ENCODE results near the gene KLHL4. TPM values are rescaled to one million over a fixed set of nuclear protein-coding genes. Genes with fewer than 3 reads are reported as not detected.

KLHL4 gene
- total and polyA plus RNA-seq, 4 donors: 0.19 to 0.70 (median 0.46) TPM

DNA sequence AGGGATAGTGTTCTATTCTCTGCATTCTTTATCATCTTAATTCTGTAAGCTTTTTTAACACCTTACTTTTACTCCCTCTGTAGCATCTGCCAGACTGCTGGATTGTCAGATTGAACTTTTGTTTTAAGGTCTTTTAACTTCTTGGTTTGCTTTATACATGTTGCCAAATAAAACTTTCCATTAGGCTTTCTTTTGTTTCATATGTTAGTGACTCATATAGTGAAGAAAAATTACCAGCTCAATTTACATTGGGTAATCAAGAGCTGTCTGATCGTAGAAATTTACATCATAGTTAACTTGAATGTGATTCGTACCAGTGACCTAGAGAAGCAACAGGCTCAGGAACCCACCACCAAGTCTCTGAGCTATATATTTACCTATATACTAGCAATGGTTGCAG lies 28.5 kb upstream of the KLHL4 start:
- DNase-seq (ENCODE audit: low spot score): no peak
- WGBS: 74% methylated on average over 2 of the region's 2 CpGs
- no peak overlapping the region for H3K9ac ChIP-seq (ENCODE audit: low read depth in 1 of 2, low read length in 2 of 2)
- H3K27ac ChIP-seq (ENCODE audit: low read depth in 1 of 2, low read length in 2 of 2): no peak overlapping the region
- H3K4me3 ChIP-seq (ENCODE audit: low read depth in 1 of 3, low read length in 3 of 3): no peak overlapping the region
- H3K4me1 ChIP-seq (ENCODE audit: control insufficient read depth in 4 of 4, insufficient read depth in 4 of 4, low read length in 3 of 4): no peaks in the 10 kb centered on the region
- H3K36me3 ChIP-seq (ENCODE audit: control insufficient read depth in 4 of 4, insufficient read depth in 3 of 4, low read depth in 1 of 4, low read length in 3 of 4): no peaks in the 10 kb centered on the region
- no peaks in the 10 kb centered on the region for H3K9me3 ChIP-seq (ENCODE audit: control insufficient read depth in 4 of 4, low read length in 3 of 4)
- no peak for TF ChIP-seq TAF1 (conservative IDR thresholded peaks at IDR 0.05)
- TF ChIP-seq RAD21 (IDR thresholded peaks at IDR 0.05): no peak
- no peak for TF ChIP-seq GABPA (IDR thresholded peaks at IDR 0.05 in 1 of 2, conservative IDR thresholded peaks at IDR 0.05 in 1 of 2)
- TF ChIP-seq, protein P1, sequence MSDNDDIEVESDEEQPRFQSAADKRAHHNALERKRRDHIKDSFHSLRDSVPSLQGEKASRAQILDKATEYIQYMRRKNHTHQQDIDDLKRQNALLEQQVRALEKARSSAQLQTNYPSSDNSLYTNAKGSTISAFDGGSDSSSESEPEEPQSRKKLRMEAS (IDR thresholded peaks at IDR 0.05): no peak
- TF ChIP-seq, protein P2, sequence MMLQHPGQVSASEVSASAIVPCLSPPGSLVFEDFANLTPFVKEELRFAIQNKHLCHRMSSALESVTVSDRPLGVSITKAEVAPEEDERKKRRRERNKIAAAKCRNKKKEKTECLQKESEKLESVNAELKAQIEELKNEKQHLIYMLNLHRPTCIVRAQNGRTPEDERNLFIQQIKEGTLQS (IDR thresholded peaks at IDR 0.05): no peak
- no peak for TF ChIP-seq EGR1 (IDR thresholded peaks at IDR 0.05; ENCODE audit: low read depth in 2 of 2)
- no peak for TF ChIP-seq YY1 (IDR thresholded peaks at IDR 0.05)
- no peak for TF ChIP-seq RXRA (IDR thresholded peaks at IDR 0.05)
- TF ChIP-seq SP1 (IDR thresholded peaks at IDR 0.05): no peak
- TF ChIP-seq HNF4G (IDR thresholded peaks at IDR 0.05): no peak
- no peak for TF ChIP-seq NR2F2 (IDR thresholded peaks at IDR 0.05)
- TF ChIP-seq HNF4A (conservative IDR thresholded peaks at IDR 0.05): no peak
- TF ChIP-seq, protein P3, sequence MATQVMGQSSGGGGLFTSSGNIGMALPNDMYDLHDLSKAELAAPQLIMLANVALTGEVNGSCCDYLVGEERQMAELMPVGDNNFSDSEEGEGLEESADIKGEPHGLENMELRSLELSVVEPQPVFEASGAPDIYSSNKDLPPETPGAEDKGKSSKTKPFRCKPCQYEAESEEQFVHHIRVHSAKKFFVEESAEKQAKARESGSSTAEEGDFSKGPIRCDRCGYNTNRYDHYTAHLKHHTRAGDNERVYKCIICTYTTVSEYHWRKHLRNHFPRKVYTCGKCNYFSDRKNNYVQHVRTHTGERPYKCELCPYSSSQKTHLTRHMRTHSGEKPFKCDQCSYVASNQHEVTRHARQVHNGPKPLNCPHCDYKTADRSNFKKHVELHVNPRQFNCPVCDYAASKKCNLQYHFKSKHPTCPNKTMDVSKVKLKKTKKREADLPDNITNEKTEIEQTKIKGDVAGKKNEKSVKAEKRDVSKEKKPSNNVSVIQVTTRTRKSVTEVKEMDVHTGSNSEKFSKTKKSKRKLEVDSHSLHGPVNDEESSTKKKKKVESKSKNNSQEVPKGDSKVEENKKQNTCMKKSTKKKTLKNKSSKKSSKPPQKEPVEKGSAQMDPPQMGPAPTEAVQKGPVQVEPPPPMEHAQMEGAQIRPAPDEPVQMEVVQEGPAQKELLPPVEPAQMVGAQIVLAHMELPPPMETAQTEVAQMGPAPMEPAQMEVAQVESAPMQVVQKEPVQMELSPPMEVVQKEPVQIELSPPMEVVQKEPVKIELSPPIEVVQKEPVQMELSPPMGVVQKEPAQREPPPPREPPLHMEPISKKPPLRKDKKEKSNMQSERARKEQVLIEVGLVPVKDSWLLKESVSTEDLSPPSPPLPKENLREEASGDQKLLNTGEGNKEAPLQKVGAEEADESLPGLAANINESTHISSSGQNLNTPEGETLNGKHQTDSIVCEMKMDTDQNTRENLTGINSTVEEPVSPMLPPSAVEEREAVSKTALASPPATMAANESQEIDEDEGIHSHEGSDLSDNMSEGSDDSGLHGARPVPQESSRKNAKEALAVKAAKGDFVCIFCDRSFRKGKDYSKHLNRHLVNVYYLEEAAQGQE (IDR thresholded peaks at IDR 0.05): no peak
- TF ChIP-seq, protein P4, sequence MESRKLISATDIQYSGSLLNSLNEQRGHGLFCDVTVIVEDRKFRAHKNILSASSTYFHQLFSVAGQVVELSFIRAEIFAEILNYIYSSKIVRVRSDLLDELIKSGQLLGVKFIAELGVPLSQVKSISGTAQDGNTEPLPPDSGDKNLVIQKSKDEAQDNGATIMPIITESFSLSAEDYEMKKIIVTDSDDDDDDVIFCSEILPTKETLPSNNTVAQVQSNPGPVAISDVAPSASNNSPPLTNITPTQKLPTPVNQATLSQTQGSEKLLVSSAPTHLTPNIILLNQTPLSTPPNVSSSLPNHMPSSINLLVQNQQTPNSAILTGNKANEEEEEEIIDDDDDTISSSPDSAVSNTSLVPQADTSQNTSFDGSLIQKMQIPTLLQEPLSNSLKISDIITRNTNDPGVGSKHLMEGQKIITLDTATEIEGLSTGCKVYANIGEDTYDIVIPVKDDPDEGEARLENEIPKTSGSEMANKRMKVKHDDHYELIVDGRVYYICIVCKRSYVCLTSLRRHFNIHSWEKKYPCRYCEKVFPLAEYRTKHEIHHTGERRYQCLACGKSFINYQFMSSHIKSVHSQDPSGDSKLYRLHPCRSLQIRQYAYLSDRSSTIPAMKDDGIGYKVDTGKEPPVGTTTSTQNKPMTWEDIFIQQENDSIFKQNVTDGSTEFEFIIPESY (IDR thresholded peaks at IDR 0.05): no peak
- TF ChIP-seq, protein P5, sequence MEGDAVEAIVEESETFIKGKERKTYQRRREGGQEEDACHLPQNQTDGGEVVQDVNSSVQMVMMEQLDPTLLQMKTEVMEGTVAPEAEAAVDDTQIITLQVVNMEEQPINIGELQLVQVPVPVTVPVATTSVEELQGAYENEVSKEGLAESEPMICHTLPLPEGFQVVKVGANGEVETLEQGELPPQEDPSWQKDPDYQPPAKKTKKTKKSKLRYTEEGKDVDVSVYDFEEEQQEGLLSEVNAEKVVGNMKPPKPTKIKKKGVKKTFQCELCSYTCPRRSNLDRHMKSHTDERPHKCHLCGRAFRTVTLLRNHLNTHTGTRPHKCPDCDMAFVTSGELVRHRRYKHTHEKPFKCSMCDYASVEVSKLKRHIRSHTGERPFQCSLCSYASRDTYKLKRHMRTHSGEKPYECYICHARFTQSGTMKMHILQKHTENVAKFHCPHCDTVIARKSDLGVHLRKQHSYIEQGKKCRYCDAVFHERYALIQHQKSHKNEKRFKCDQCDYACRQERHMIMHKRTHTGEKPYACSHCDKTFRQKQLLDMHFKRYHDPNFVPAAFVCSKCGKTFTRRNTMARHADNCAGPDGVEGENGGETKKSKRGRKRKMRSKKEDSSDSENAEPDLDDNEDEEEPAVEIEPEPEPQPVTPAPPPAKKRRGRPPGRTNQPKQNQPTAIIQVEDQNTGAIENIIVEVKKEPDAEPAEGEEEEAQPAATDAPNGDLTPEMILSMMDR (IDR thresholded peaks at IDR 0.05; ENCODE audit: low read depth, low read length, missing input control): no peak
- TF ChIP-seq FOXA2 (IDR thresholded peaks at IDR 0.05): no peak
- H3K27me3 ChIP-seq (ENCODE audit: control insufficient read depth in 4 of 4, insufficient read depth in 4 of 4, low read length in 3 of 4): no peaks in the 10 kb centered on the region

DNA sequence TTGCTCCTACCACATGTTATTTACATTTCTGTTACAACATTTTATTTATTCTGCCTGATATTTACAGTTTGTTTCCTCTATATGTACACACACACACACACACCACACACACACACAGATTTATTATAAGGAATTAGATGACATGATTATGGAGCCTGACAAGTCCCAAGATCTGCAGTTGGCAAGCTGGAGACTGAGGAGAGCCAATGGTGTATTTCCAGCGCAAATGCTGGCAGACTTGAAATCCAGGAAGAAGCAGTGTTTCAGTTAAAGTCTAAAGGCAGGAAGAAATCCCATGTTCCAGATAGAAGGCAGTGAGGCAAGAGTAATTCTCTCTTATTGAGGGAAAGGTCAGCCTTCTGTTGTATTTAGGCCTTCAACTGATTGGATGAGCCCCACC lies 1.8 kb upstream of the KLHL4 start:
- no peak for DNase-seq (ENCODE audit: low spot score)
- TF ChIP-seq, protein P3 (IDR thresholded peaks at IDR 0.05): no peak
- TF ChIP-seq TAF1 (conservative IDR thresholded peaks at IDR 0.05): no peak
- TF ChIP-seq EGR1 (IDR thresholded peaks at IDR 0.05; ENCODE audit: low read depth in 2 of 2): no peak
- TF ChIP-seq HNF4A (conservative IDR thresholded peaks at IDR 0.05): no peak
- no peak for TF ChIP-seq FOXA2 (IDR thresholded peaks at IDR 0.05)
- no peak for TF ChIP-seq GABPA (IDR thresholded peaks at IDR 0.05 in 1 of 2, conservative IDR thresholded peaks at IDR 0.05 in 1 of 2)
- TF ChIP-seq YY1 (IDR thresholded peaks at IDR 0.05): no peak
- no peak for TF ChIP-seq JUND (IDR thresholded peaks at IDR 0.05)
- TF ChIP-seq, protein P1 (IDR thresholded peaks at IDR 0.05): no peak
- TF ChIP-seq, protein P2 (IDR thresholded peaks at IDR 0.05): no peak
- TF ChIP-seq HNF4G (IDR thresholded peaks at IDR 0.05): no peak
- TF ChIP-seq NR2F2 (IDR thresholded peaks at IDR 0.05): no peak
- no peak for TF ChIP-seq SP1 (IDR thresholded peaks at IDR 0.05)
- TF ChIP-seq FOXA1 (IDR thresholded peaks at IDR 0.05): no peak

More for the DNA sequence above, 1.8 kb upstream of the KLHL4 start:
- H3K4me3 ChIP-seq (ENCODE audit: low read depth in 1 of 3, low read length in 3 of 3): no peak overlapping the region
- no peak overlapping the region for H3K9ac ChIP-seq (ENCODE audit: low read depth in 1 of 2, low read length in 2 of 2)
- no peaks in the 10 kb centered on the region for H3K9me3 ChIP-seq (ENCODE audit: control insufficient read depth in 4 of 4, low read length in 3 of 4)
- no peak overlapping the region for H3K27ac ChIP-seq (ENCODE audit: low read depth in 1 of 2, low read length in 2 of 2)
- H3K36me3 ChIP-seq (ENCODE audit: control insufficient read depth in 4 of 4, insufficient read depth in 3 of 4, low read depth in 1 of 4, low read length in 3 of 4): no peaks in the 10 kb centered on the region
- H3K4me1 ChIP-seq (ENCODE audit: control insufficient read depth in 4 of 4, insufficient read depth in 4 of 4, low read length in 3 of 4): no peaks in the 10 kb centered on the region
- WGBS: 88% methylated on average over 1 of the region's 1 CpG
- no peaks in the 10 kb centered on the region for H3K27me3 ChIP-seq (ENCODE audit: control insufficient read depth in 4 of 4, insufficient read depth in 4 of 4, low read length in 3 of 4)

Data from liver (tissue), 9 donors.